HuH-7.5 (cell line): ENCODE results near the gene EHD1.

Source experiments
- DNase-seq: peaks from one replicate; pipeline ENCODE4 v3.0.0; 2011; ENCODE audit warnings: low spot score

EHD1 gene

GRCh38 chr11:64909653-64910343, 31.4 kb upstream of the EHD1 start:
- DNase-seq, result no peak

- no peak for DNase-seq
Observed at GRCh38 chr11:64908766-64909165, 30.3 kb upstream of the EHD1 start.

- DNase-seq, result no peak
Observed at GRCh38 chr11:64906314-64906635, 27.9 kb upstream of the EHD1 start.

- no peak for DNase-seq
Observed at GRCh38 chr11:64905516-64906313, 27.3 kb upstream of the EHD1 start.

- no peak for DNase-seq
Observed at GRCh38 chr11:64903291-64903833, 24.9 kb upstream of the EHD1 start.

GRCh38 chr11:64902102-64902900, 23.9 kb upstream of the EHD1 start:
- no peak for DNase-seq

GRCh38 chr11:64900774-64901173, 22.4 kb upstream of the EHD1 start:
- DNase-seq, result no peak

GRCh38 chr11:64900263-64900678, 21.9 kb upstream of the EHD1 start:
- DNase-seq, result no peak

- no peak for DNase-seq
Observed at GRCh38 chr11:64898541-64898940, 20.1 kb upstream of the EHD1 start.

- no peak for DNase-seq
Observed at GRCh38 chr11:64898076-64898445, 19.6 kb upstream of the EHD1 start.

GRCh38 chr11:64897381-64898075, 19.1 kb upstream of the EHD1 start:
- DNase-seq, result no peak

GRCh38 chr11:64896448-64897022, 18.1 kb upstream of the EHD1 start:
- no peak for DNase-seq

- DNase-seq, result no peak
Observed at GRCh38 chr11:64894812-64895452, 16.5 kb upstream of the EHD1 start.

- DNase-seq, result peak; percentile 92
Observed at GRCh38 chr11:64894070-64894811, 15.8 kb upstream of the EHD1 start.

GRCh38 chr11:64893194-64894069, 15.0 kb upstream of the EHD1 start:
- DNase-seq, result peak; percentile 83

- DNase-seq, result no peak
Observed at GRCh38 chr11:64892838-64893193, 14.4 kb upstream of the EHD1 start.

GRCh38 chr11:64892411-64892831, 14.0 kb upstream of the EHD1 start:
- DNase-seq, result no peak

- DNase-seq, result no peak
Observed at GRCh38 chr11:64891880-64892279, 13.5 kb upstream of the EHD1 start.

- no peak for DNase-seq
Observed at GRCh38 chr11:64891215-64891848, 12.9 kb upstream of the EHD1 start.
